Transverse colon (tissue), 4 donors: ENCODE data around the gene QSOX2. TPM values are rescaled to one million over a fixed set of nuclear protein-coding genes. Genes with fewer than 3 reads are reported as not detected.

ENCODE experiments used
- DNase-seq: peaks from one replicate; pipeline ENCODE4 v3.0.0-alpha.2; 2019
- H3K27ac ChIP-seq, 4 donors: fragments of 200-600 bp; sonication (generic); 2 replicates each; pipeline ENCODE4 v1.5.1; 2016 to 2018; ENCODE audit warnings: inconsistent platforms in 4 of 4
- H3K27me3 ChIP-seq: fragments of 200-600 bp; sonication (generic); 2 replicates; pipeline ENCODE4 v1.5.1; 2017; ENCODE audit warnings: inconsistent platforms
- H3K36me3 ChIP-seq, 4 donors: fragments of 200-600 bp; sonication (generic); 2 replicates each; pipeline ENCODE4 v1.5.1; 2017 to 2019; ENCODE audit warnings: inconsistent platforms in 4 of 4
- H3K4me1 ChIP-seq, 4 donors: fragments of 200-600 bp; sonication (generic); 2 replicates each; pipeline ENCODE4 v1.5.1; 2017 to 2020; ENCODE audit warnings: inconsistent platforms in 4 of 4
- H3K4me3 ChIP-seq, 4 donors: fragments of 200-600 bp; sonication (generic); 1 replicate in 1 of 4; 2 replicates in 3 of 4; pipeline versions ENCODE4 v1.5.1 to v1.6.1; 2017 to 2019; ENCODE audit warnings: inconsistent platforms in 4 of 4
- H3K9me3 ChIP-seq, 2 donors: fragments of 200-600 bp; sonication (generic); 2 replicates each; pipeline ENCODE4 v1.5.1; 2017 to 2019; ENCODE audit warnings: inconsistent platforms in 2 of 2
- EP300 ChIP-seq: sonication (generic); formaldehyde crosslinking; IDR thresholded peaks from one replicate; pipeline ENCODE4 v1.6.1; 2017; ENCODE audit warnings: antibody characterized with exemption, low read depth
- POLR2A ChIP-seq: fragments of 450-650 bp; IDR thresholded peaks from one replicate; pipeline ENCODE4 v1.6.1; 2016; ENCODE audit warnings: antibody characterized with exemption, mild to moderate bottlenecking, moderate library complexity
- POLR2AphosphoS5 ChIP-seq, 3 donors: sonication (generic); formaldehyde crosslinking; IDR thresholded peaks; one replicate each; pipeline ENCODE4 v1.6.1; 2016; ENCODE audit warnings: antibody characterized with exemption in 3 of 3
- WGBS, 2 donors: methylation state at CpG; one replicate each; pipeline ENCODE4 v1.1.5; 2018; ENCODE audit warnings: low coverage in 1 of 2; 5-methylcytosine and 5-hydroxymethylcytosine counted together
- in situ Hi-C, 4 donors: fragments of 200-750 bp; cut with MboI; loops; one replicate each; pipeline versions ENCODE4 v1.15.0 to v1.15.1; 2017; ENCODE audit warnings: low sequenced_read_pairs in 3 of 4, low pct_ligation_motif_present in 1 of 4, low pct_unique_long_range_greater_than_20kb in 1 of 4
- intact Hi-C: fragments of 100-400 bp; cut with DNase I; formaldehyde crosslinking; loops from one replicate; pipeline ENCODE4 v1.15.1; 2023; ENCODE audit warnings: low total_unique reads
- total RNA-seq, 4 donors: library from RNA; depleted of rRNA; stranded (reverse); fragments of >200 nt; gene quantifications; one replicate each; pipeline ENCODE4 v1.1.0, GENCODE V29; 2016
- TF ChIP-seq, protein P1 (sequence below), 5 experiments: fragments of 200-600 bp in 3 of 5; fragments of 450-650 bp in 2 of 5; sonication (generic) in 3 of 5; IDR thresholded peaks; 1 replicate in 2 of 5; 2 replicates in 3 of 5; pipeline ENCODE4 v1.5.1; 2016 to 2017; ENCODE audit warnings: antibody characterized with exemption in 5 of 5, inconsistent platforms in 3 of 5, mild to moderate bottlenecking in 2 of 5, moderate library complexity in 1 of 5

Gene QSOX2
- total RNA-seq, 4 donors from 2014 or later: 3.7 to 18.1 (median 4.8) TPM

DNA sequence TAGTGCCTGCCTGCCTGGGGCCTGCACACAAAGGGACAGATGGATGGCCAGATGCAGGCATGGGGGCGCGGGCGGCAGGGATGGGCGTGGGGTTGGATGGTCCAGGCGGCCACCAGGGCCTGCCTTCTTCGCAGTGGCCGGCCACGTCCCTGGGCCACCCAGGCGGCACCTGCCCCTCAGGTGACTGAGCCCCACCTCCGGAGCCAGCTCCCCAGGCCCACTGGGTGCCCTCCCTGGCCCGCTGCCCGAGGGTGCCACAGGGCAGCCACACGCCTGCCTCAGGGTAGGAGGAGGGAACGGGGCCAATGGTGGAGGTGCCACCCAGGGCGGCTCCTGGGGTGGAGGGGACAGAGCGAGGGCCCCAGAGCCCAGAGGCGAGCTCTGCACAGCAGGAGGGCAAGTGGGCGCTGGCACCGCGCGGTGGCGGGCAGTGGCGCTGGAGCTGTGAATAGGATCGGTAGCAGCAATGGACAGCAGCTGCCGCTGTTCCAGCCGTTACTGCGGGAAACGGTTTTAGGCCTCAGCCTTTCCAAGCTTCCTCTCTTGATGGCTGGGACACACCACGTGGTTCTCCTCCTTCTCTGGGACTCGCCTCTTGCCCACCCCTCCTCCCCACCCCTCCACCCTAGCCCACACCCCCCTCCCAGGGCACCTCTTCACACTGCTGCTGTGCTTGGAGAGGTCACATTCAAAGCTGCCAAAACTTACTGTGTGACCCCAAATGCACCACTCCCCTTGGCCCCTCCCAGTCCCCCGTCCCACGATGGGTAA, 59.8 kb downstream of the QSOX2 start:
- in situ Hi-C loops (no loop called here), intact Hi-C loops (no loop called here)
- 56% methylated on average over 32 of the region's 32 CpGs; no CpG with 5 or more reads in 1 of the 2 donors for WGBS, 2 donors
- H3K27ac ChIP-seq: no peak overlapping the region
- H3K36me3 ChIP-seq: no peaks in the 10 kb centered on the region
- no peaks in the 10 kb centered on the region for H3K4me1 ChIP-seq
- peaks cover 78% of the 10 kb centered on the region for H3K27me3 ChIP-seq
- TF ChIP-seq, protein P1, sequence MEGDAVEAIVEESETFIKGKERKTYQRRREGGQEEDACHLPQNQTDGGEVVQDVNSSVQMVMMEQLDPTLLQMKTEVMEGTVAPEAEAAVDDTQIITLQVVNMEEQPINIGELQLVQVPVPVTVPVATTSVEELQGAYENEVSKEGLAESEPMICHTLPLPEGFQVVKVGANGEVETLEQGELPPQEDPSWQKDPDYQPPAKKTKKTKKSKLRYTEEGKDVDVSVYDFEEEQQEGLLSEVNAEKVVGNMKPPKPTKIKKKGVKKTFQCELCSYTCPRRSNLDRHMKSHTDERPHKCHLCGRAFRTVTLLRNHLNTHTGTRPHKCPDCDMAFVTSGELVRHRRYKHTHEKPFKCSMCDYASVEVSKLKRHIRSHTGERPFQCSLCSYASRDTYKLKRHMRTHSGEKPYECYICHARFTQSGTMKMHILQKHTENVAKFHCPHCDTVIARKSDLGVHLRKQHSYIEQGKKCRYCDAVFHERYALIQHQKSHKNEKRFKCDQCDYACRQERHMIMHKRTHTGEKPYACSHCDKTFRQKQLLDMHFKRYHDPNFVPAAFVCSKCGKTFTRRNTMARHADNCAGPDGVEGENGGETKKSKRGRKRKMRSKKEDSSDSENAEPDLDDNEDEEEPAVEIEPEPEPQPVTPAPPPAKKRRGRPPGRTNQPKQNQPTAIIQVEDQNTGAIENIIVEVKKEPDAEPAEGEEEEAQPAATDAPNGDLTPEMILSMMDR (IDR thresholded peaks at IDR 0.05): no peak
- TF ChIP-seq POLR2AphosphoS5 (IDR thresholded peaks at IDR 0.05) (no peak), POLR2A (no peak), EP300 (no peak)
- H3K9me3 ChIP-seq: no peaks in the 10 kb centered on the region
- no peak overlapping the region for H3K4me3 ChIP-seq
- no peak for DNase-seq

DNA sequence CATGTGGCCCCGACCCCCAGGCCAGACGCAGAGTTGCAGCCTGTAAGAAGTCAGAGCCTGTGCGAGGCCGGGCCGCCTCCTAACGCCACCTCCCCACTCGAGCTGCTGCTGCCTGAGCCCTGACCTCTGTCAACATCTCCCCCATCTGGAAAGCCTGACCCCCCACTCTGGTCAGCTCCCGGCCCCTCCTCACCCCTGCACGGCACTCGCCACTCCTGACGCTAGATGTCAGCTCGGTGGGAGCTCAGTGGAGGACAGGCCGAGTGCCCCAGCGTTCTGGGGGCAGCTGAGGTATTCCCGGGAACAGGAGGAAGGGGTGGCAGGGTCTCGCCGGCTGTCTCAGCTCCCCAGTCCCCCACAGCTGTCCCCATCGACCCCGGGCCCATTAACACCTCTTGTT, 60.5 kb downstream of the QSOX2 start:
- peaks cover 73% of the 10 kb centered on the region for H3K27me3 ChIP-seq

DNA sequence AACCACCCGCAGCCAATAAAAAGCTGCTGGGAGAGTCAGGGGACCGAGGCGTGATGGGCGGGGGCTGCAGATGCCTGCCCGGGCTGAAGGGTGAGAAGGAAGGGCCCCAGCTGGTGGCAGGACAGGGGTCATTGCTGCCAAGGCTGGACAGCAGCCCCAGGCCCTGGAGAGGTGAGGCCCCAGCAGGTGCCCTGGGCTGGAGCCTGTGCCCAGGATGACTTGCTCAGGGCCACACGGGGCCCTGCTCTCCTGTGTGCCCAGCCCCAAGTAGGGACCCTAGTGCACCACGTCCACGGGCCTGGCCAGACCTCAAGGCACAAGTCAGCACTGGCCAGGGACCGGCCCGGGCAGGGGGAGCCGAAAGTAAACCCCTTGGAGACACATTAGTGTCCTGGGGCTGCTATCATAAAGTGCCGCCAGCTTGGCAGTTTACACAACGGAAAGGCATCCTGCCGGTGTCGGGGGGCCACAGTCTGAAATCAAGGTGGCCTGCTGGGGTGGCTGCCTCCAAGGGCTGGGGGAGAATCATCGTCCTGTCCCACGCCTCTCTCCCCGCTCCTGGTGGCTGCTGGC, 62.7 kb downstream of the QSOX2 start:
- Histone ChIP-seq H3K27me3 (peaks cover 79% of the 10 kb centered on the region), H3K4me3 (no peak overlapping the region), H3K27ac (no peak overlapping the region), H3K4me1 (no peaks in the 10 kb centered on the region), H3K36me3 (no peaks in the 10 kb centered on the region), H3K9me3 (no peaks in the 10 kb centered on the region)
- in situ Hi-C loops (no loop called here), intact Hi-C loops (no loop called here)
- WGBS, 2 donors: 80% methylated on average over 13 of the region's 18 CpGs; no CpG with 5 or more reads in 1 of the 2 donors
- no peak for DNase-seq
- TF ChIP-seq EP300: no peak
- no peak for TF ChIP-seq POLR2AphosphoS5 (IDR thresholded peaks at IDR 0.05)
- TF ChIP-seq, protein P1 (IDR thresholded peaks at IDR 0.05): no peak
- TF ChIP-seq POLR2A: no peak

More for the DNA sequence above, 60.5 kb downstream of the QSOX2 start:
- in situ Hi-C loops (no loop called here), intact Hi-C loops (no loop called here)
- Histone ChIP-seq H3K27ac (no peak overlapping the region), H3K36me3 (no peaks in the 10 kb centered on the region), H3K4me3 (no peak overlapping the region), H3K4me1 (no peaks in the 10 kb centered on the region), H3K9me3 (no peaks in the 10 kb centered on the region)
- no peak for DNase-seq
- TF ChIP-seq POLR2A (no peak), POLR2AphosphoS5 (IDR thresholded peaks at IDR 0.05) (no peak), EP300 (no peak)
- TF ChIP-seq, protein P1 (IDR thresholded peaks at IDR 0.05): no peak
- 51% methylated on average over 13 of the region's 19 CpGs; no CpG with 5 or more reads in 1 of the 2 donors for WGBS, 2 donors

DNA sequence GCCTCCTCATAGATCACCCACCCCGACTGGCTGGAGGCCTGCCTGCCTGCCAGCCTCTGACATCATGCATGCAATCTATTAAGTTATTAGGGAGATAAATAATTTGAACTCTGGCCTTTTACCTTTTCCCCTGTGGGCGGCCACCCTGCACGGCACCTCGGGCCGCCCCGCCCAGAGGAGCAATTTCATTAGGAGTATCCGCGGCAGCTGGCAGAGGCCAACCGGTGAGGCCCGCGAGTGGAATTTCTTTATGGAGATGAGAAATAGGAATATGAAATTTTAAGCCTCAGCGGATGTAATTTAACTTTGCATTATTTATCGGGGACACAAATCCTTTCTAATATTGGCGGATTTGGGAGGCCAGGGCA, 63.2 kb downstream of the QSOX2 start:
- Histone ChIP-seq H3K4me3 (no peak overlapping the region), H3K36me3 (no peaks in the 10 kb centered on the region), H3K4me1 (no peaks in the 10 kb centered on the region), H3K27ac (no peak overlapping the region), H3K9me3 (no peaks in the 10 kb centered on the region), H3K27me3 (peaks cover 77% of the 10 kb centered on the region)
- WGBS, 2 donors: 53 to 57% methylated on average over 9 to 14 of the region's 14 CpGs
- no peak for TF ChIP-seq POLR2A
- no peak for TF ChIP-seq POLR2AphosphoS5 (IDR thresholded peaks at IDR 0.05)
- TF ChIP-seq EP300: no peak
- TF ChIP-seq, protein P1 (IDR thresholded peaks at IDR 0.05): no peak
- in situ Hi-C loops (no loop called here), intact Hi-C loops (no loop called here)
- DNase-seq: no peak
